Measurements from ENCODE around the gene NRAP.

The NRAP gene

GRCh38 chr10:113689574-113689973 is 25.7 kb upstream of the NRAP start:
- TF ChIP-seq CTCF (IDR thresholded peaks at IDR 0.05; ENCODE audit: insufficient read depth, low read length, poor library complexity, severe bottlenecking) = no peak
- no peak overlapping the region for H3K4me3 ChIP-seq (replicated peaks; ENCODE audit: low read depth, low read length)
- DNase-seq (ENCODE audit: extremely low read depth, insufficient read length) = no peak
- H3K36me3 ChIP-seq (ENCODE audit: control insufficient read depth, insufficient read depth, low read length) = peaks cover 5% of the 10 kb centered on the region
- no peaks in the 10 kb centered on the region for H3K27me3 ChIP-seq (replicated peaks; ENCODE audit: control insufficient read depth, insufficient read depth, low read length)

- H3K4me3 ChIP-seq (replicated peaks; ENCODE audit: low read depth, low read length) = no peak overlapping the region
- DNase-seq (ENCODE audit: extremely low read depth, insufficient read length) = no peak
- H3K27me3 ChIP-seq (replicated peaks; ENCODE audit: control insufficient read depth, insufficient read depth, low read length) = no peaks in the 10 kb centered on the region
- TF ChIP-seq CTCF (IDR thresholded peaks at IDR 0.05; ENCODE audit: insufficient read depth, low read length, poor library complexity, severe bottlenecking) = no peak
- peaks cover 5% of the 10 kb centered on the region for H3K36me3 ChIP-seq (ENCODE audit: control insufficient read depth, insufficient read depth, low read length)
Measured at GRCh38 chr10:113689057-113689456, 25.2 kb upstream of the NRAP start.

- no peak overlapping the region for H3K4me3 ChIP-seq (replicated peaks; ENCODE audit: low read depth, low read length)
- TF ChIP-seq CTCF (IDR thresholded peaks at IDR 0.05; ENCODE audit: insufficient read depth, low read length, poor library complexity, severe bottlenecking) = no peak
- DNase-seq (ENCODE audit: extremely low read depth, insufficient read length) = no peak
- H3K36me3 ChIP-seq (ENCODE audit: control insufficient read depth, insufficient read depth, low read length) = peaks cover 2% of the 10 kb centered on the region
- no peaks in the 10 kb centered on the region for H3K27me3 ChIP-seq (replicated peaks; ENCODE audit: control insufficient read depth, insufficient read depth, low read length)
Measured at GRCh38 chr10:113687037-113687436, 23.2 kb upstream of the NRAP start.

- Histone ChIP-seq H3K4me3 (replicated peaks; ENCODE audit: low read depth, low read length) (no peak overlapping the region), H3K36me3 (ENCODE audit: control insufficient read depth, insufficient read depth, low read length) (no peaks in the 10 kb centered on the region), H3K27me3 (replicated peaks; ENCODE audit: control insufficient read depth, insufficient read depth, low read length) (no peaks in the 10 kb centered on the region)
- no peak for DNase-seq (ENCODE audit: extremely low read depth, insufficient read length)
- TF ChIP-seq CTCF (IDR thresholded peaks at IDR 0.05; ENCODE audit: insufficient read depth, low read length, poor library complexity, severe bottlenecking) = no peak
Measured at GRCh38 chr10:113686028-113686427, 22.2 kb upstream of the NRAP start.

GRCh38 chr10:113683300-113683699 is 19.5 kb upstream of the NRAP start:
- DNase-seq (ENCODE audit: extremely low read depth, insufficient read length) = peak; percentile 42
- no peaks in the 10 kb centered on the region for H3K27me3 ChIP-seq (replicated peaks; ENCODE audit: control insufficient read depth, insufficient read depth, low read length)
- TF ChIP-seq CTCF (IDR thresholded peaks at IDR 0.05; ENCODE audit: insufficient read depth, low read length, poor library complexity, severe bottlenecking) = no peak
- H3K4me3 ChIP-seq (replicated peaks; ENCODE audit: low read depth, low read length) = no peak overlapping the region
- no peaks in the 10 kb centered on the region for H3K36me3 ChIP-seq (ENCODE audit: control insufficient read depth, insufficient read depth, low read length)
